GM12875 (cell line): ENCODE measurements around the gene HSPA1B.

Source experiments
- H3K4me3 ChIP-seq: one replicate; pipeline ENCODE4 v1.5.1; 2011; ENCODE audit warnings: low read depth, low read length, control low read depth
- CTCF ChIP-seq: IDR thresholded peaks from 2 replicates; pipeline ENCODE4 v1.5.1; 2011; ENCODE audit warnings: low read depth, mild to moderate bottlenecking, control low read depth, inconsistent platforms, low read length, moderate library complexity, borderline replicate concordance; ENCODE audit not compliant: insufficient read depth

Gene HSPA1B

GRCh38 chr6:31877651-31878161 is 50.2 kb downstream of the HSPA1B start:
- TF ChIP-seq CTCF = no peak
- H3K4me3 ChIP-seq = no peak overlapping the region

GRCh38 chr6:31878222-31878621 is 50.7 kb downstream of the HSPA1B start:
- no peak for TF ChIP-seq CTCF
- no peak overlapping the region for H3K4me3 ChIP-seq

- H3K4me3 ChIP-seq = no peak within 1 kb of the TSS
- no peak for TF ChIP-seq CTCF
Observed at GRCh38 chr6:31878726-31879125, 51.2 kb downstream of the HSPA1B start, which contains the start of gene SLC44A4. Gene SLC44A4, minus strand, starts transcription at chr6:31878997. Its CDS starts 17 bp downstream, at chr6:31878980.

GRCh38 chr6:31879143-31879542 is 51.6 kb downstream of the HSPA1B start:
- H3K4me3 ChIP-seq = no peak overlapping the region
- TF ChIP-seq CTCF = no peak
